ENCODE measurements around the gene ADORA3. TPM values are rescaled to one million over a fixed set of nuclear protein-coding genes. Genes with fewer than 3 reads are reported as not detected.

Gene ADORA3
- total RNA-seq, 1 donor from 2014 or later: not detected

DNA sequence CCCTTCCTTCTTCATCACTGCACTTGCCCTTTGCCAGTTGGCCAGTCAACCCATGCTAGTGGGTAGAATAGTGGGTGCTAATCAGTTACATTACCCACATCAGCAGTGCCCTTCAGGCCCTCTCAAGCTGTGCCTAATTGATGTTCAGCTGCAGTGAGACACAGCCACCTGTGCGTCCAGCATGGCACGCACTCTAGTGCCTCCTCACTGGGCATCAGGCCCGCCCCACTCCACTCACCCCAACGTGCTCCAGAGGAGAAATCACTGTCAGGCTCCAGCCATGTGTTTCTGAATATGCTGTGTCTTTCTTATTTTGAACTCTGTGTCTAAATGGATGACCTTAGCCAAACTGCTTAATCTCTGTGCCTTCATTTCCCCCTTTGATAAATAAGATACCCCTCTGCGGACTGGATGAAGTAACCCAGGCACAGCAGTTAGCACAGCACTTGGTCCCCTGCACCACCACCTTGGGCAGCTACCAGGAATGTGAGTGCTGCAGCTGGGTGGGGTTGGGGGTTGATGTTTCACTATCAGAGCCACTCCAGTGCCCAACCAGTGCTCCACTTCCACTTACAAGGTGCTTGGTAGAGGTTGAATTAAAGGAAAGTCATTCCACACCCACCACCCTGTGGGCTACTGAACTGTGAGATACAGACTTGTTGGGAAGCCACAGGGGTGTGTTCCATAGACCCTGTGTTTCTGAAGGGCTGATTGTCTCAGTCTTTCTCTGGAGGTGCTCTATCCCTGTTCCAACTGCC, 8.9 kb upstream of the ADORA3 start:
- H3K4me3 Mint-ChIP-seq: no peak overlapping the region
- no peak for TF ChIP-seq CTCF (IDR thresholded peaks at IDR 0.05; ENCODE audit: unreplicated experiment)
- H3K4me1 Mint-ChIP-seq: peaks cover 11% of the 10 kb centered on the region
- no peaks in the 10 kb centered on the region for H3K27me3 Mint-ChIP-seq (ENCODE audit: low read depth)
- DNase-seq (ENCODE audit: low spot score in 2 of 2, unreplicated experiment in 2 of 2): no peak
- no peaks in the 10 kb centered on the region for H3K9me3 Mint-ChIP-seq
- no peaks in the 10 kb centered on the region for H3K36me3 Mint-ChIP-seq
- no peak overlapping the region for H3K27ac Mint-ChIP-seq

- peaks cover 13% of the 10 kb centered on the region for H3K4me1 Mint-ChIP-seq
- TF ChIP-seq CTCF (IDR thresholded peaks at IDR 0.05; ENCODE audit: unreplicated experiment): no peak
- H3K27ac Mint-ChIP-seq: no peak overlapping the region
- H3K4me3 Mint-ChIP-seq: no peak overlapping the region
- no peak for DNase-seq (ENCODE audit: low spot score in 2 of 2, unreplicated experiment in 2 of 2)
- no peaks in the 10 kb centered on the region for H3K9me3 Mint-ChIP-seq
- no peaks in the 10 kb centered on the region for H3K36me3 Mint-ChIP-seq
- H3K27me3 Mint-ChIP-seq (ENCODE audit: low read depth): no peaks in the 10 kb centered on the region
Observed at GRCh38 chr1:111511370-111511769, 7.9 kb upstream of the ADORA3 start.

DNA sequence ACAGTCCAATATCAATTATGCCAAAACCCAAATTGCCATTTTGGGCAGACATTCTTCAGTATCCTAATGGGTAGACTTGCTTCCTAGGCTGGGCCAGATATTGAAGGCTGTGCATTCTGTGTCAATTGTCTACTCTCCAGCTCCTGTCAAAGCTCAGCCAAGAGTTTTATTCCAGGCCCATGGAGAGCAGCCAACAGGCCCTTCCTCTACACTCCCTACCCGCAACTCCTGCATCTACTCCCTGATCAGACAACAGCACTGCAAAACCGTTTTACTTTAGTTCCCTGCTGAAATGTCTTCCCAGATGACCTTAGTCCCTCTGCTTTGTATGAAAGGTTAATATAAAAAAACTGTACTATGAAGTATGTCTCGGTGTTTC, 6.6 kb upstream of the ADORA3 start:
- no peak overlapping the region for H3K4me3 Mint-ChIP-seq
- no peak for TF ChIP-seq CTCF (IDR thresholded peaks at IDR 0.05; ENCODE audit: unreplicated experiment)
- DNase-seq (ENCODE audit: low spot score in 2 of 2, unreplicated experiment in 2 of 2): no peak
- H3K9me3 Mint-ChIP-seq: no peaks in the 10 kb centered on the region
- peaks cover 13% of the 10 kb centered on the region for H3K4me1 Mint-ChIP-seq
- H3K27ac Mint-ChIP-seq: no peak overlapping the region
- H3K27me3 Mint-ChIP-seq (ENCODE audit: low read depth): no peaks in the 10 kb centered on the region
- no peaks in the 10 kb centered on the region for H3K36me3 Mint-ChIP-seq

DNA sequence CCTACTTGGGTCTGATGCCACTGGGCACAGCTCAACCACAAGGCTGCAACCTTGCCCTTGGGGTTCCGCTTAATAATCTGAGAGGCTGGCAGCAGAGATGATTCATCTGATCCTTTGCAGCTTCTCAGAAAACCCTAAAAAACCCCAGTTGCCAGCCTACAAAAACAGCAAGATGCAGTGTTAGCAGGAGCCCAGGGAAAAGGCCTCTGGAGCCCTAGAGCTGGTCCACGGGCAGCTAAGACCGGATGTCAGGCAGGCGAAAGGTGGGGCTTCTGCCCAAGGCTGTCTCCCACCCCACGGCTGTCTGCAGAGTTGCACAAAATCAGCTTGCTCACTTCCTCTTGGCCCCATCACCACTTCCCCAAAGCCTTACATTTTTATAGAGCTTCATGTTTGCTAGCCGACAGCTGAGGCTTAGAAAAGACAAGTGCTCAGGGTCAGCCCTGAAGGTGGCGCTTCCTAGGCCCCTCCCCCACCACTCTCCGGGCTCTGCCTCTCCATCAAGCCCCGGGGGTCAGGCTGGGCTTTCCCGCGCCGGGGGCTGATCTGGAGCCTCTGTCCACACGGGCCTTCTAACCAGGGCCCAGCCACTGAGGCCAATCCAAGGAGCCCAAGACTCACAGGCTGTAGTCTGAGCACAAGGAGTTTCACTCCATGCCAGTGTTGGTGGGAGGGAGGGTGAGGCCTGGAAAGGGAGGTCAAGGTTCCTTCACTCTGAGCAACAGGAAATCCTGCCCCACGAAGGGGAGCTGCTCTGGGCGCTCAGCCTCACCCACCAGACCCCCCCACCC, 4.2 kb upstream of the ADORA3 start:
- Mint-ChIP-seq H3K4me1 (peaks cover 13% of the 10 kb centered on the region), H3K27me3 (ENCODE audit: low read depth) (peaks cover 7% of the 10 kb centered on the region), H3K9me3 (no peaks in the 10 kb centered on the region), H3K27ac (peak overlapping the region; percentile 97), H3K4me3 (peak overlapping the region; percentile 58), H3K36me3 (no peaks in the 10 kb centered on the region)
- peak in 1 of 2 experiments; percentile 55 for DNase-seq (ENCODE audit: low spot score in 2 of 2, unreplicated experiment in 2 of 2)
- TF ChIP-seq CTCF (IDR thresholded peaks at IDR 0.05; ENCODE audit: unreplicated experiment): no peak

GRCh38 chr1:111506561-111506960, 3.1 kb upstream of the ADORA3 start:
- no peak for DNase-seq (ENCODE audit: low spot score in 2 of 2, unreplicated experiment in 2 of 2)

More at GRCh38 chr1:111506561-111506960, 3.1 kb upstream of the ADORA3 start:
- no peak for TF ChIP-seq CTCF (IDR thresholded peaks at IDR 0.05; ENCODE audit: unreplicated experiment)
- Mint-ChIP-seq H3K27me3 (ENCODE audit: low read depth) (peaks cover 7% of the 10 kb centered on the region), H3K9me3 (no peaks in the 10 kb centered on the region), H3K4me3 (no peak overlapping the region), H3K27ac (no peak overlapping the region), H3K4me1 (peaks cover 13% of the 10 kb centered on the region), H3K36me3 (no peaks in the 10 kb centered on the region)

Measured in mesothelial cell of epicardium (in vitro differentiated cells).